H1 (cell line): Measurements from ENCODE around the gene KCNS3. TPM values are rescaled to one million over a fixed set of nuclear protein-coding genes. Genes with fewer than 3 reads are reported as not detected.

Source experiments
- CTCF ChIA-PET: fragments of 300-600 bp; sonication (Branson Sonifier 250); formaldehyde crosslinking; loops from one replicate; lab custom pipeline; 2021; ENCODE audit not compliant: partially characterized antibody; lab: Charles Lee
- POLR2A ChIA-PET: fragments of 300-600 bp; sonication (Branson Sonifier 250); formaldehyde crosslinking; loops from one replicate; lab custom pipeline; 2021; ENCODE audit warnings: inconsistent platforms; ENCODE audit not compliant: partially characterized antibody; lab: Charles Lee
- DNase-seq, 2 experiments: peaks; one replicate each; pipeline versions ENCODE4 v3.0.0 to v3.0.0-alpha.2; 2010 to 2022; ENCODE audit warnings: low spot score in 2 of 2, low read depth in 1 of 2, mixed read lengths in 1 of 2
- FAIRE-seq: peaks from 2 replicates; lab custom pipeline; 2011; peaks lifted over from hg19 to GRCh38; lab: Jason Lieb, UNC
- H2AFZ ChIP-seq: 2 replicates; pipeline ENCODE4 v1.8.1; 2012; ENCODE audit warnings: low read length, inconsistent platforms
- H2AK5ac ChIP-seq: 2 replicates; pipeline ENCODE4 v1.6.1; 2013; ENCODE audit warnings: low read depth, low read length
- H2BK120ac ChIP-seq: replicated peaks from 2 replicates; pipeline ENCODE3; 2013; ENCODE audit warnings: low read depth, low read length, inconsistent platforms
- H2BK12ac ChIP-seq: 2 replicates; pipeline ENCODE4 v1.6.1; 2013; ENCODE audit warnings: low read depth, low read length
- H2BK15ac ChIP-seq: 2 replicates; pipeline ENCODE4 v1.6.1; 2013; ENCODE audit warnings: low read length
- H2BK20ac ChIP-seq: 2 replicates; pipeline ENCODE4 v1.6.1; 2013; ENCODE audit warnings: low read length
- H2BK5ac ChIP-seq: 2 replicates; pipeline ENCODE4 v1.6.1; 2013; ENCODE audit warnings: low read depth, low read length
- H3K14ac ChIP-seq: 2 replicates; pipeline ENCODE4 v1.6.1; 2013; ENCODE audit warnings: inconsistent platforms; ENCODE audit not compliant: insufficient read length
- H3K18ac ChIP-seq: 2 replicates; pipeline ENCODE4 v1.6.1; 2013; ENCODE audit warnings: low read length; ENCODE audit errors: extremely low read depth
- H3K23ac ChIP-seq: 2 replicates; pipeline ENCODE4 v1.6.1; 2013; ENCODE audit warnings: inconsistent platforms; ENCODE audit not compliant: insufficient read length
- H3K23me2 ChIP-seq: 2 replicates; pipeline ENCODE4 v1.6.1; 2013; ENCODE audit warnings: low read depth, low read length
- H3K27ac ChIP-seq: 2 replicates; pipeline ENCODE4 v1.6.1; 2011; ENCODE audit warnings: low read depth, low read length, inconsistent platforms
- H3K27me3 ChIP-seq, 4 experiments: replicated peaks in 1 of 4; 1 replicate in 1 of 4; 2 replicates in 3 of 4; pipeline versions ENCODE4 v1.6.1 to v1.8.1; 2011 to 2013; ENCODE audit warnings: low read length in 3 of 4, mild to moderate bottlenecking in 3 of 4, inconsistent platforms in 2 of 4, mixed read lengths in 2 of 4, moderate library complexity in 1 of 4; ENCODE audit not compliant: control insufficient read depth in 3 of 4, insufficient read depth in 3 of 4; ENCODE audit errors: extremely low read depth in 1 of 4
- H3K36me3 ChIP-seq, 4 experiments: 2 replicates each; pipeline versions ENCODE4 v1.6.1 to v1.8.1; 2011 to 2013; ENCODE audit warnings: mild to moderate bottlenecking in 4 of 4, low read length in 3 of 4, moderate library complexity in 2 of 4, control low read depth in 1 of 4, inconsistent platforms in 1 of 4; ENCODE audit not compliant: insufficient read depth in 4 of 4, control insufficient read depth in 2 of 4
- H3K4ac ChIP-seq: replicated peaks from 2 replicates; pipeline ENCODE3; 2013; ENCODE audit warnings: low read length, low read depth, mixed read lengths, inconsistent platforms; ENCODE audit not compliant: insufficient read length
- H3K4me1 ChIP-seq, 4 experiments: replicated peaks in 1 of 4; 1 replicate in 1 of 4; 2 replicates in 3 of 4; pipeline versions ENCODE4 v1.6.1 to v1.8.1; 2011 to 2013; ENCODE audit warnings: low read length in 3 of 4, inconsistent platforms in 2 of 4, mixed read lengths in 1 of 4; ENCODE audit not compliant: insufficient read depth in 4 of 4, control insufficient read depth in 3 of 4
- H3K4me2 ChIP-seq, 2 experiments: 2 replicates each; pipeline versions ENCODE4 v1.6.1 to v1.8.1; 2011 to 2013; ENCODE audit warnings: low read depth in 2 of 2, low read length in 2 of 2, control low read depth in 1 of 2, inconsistent platforms in 1 of 2, mild to moderate bottlenecking in 1 of 2; ENCODE audit not compliant: insufficient read depth in 1 of 2
- H3K4me3 ChIP-seq, 4 experiments: fragments of 200-600, 300-600 bp in 1 of 4; sonication (generic), shearing (Covaris generic), sonication (Bioruptor Twin) in 1 of 4; 2 replicates each; pipeline versions ENCODE4 v1.5.1 to v1.8.1; 2011 to 2016; ENCODE audit warnings: low read length in 4 of 4, low read depth in 3 of 4, control low read depth in 2 of 4, inconsistent platforms in 2 of 4, mild to moderate bottlenecking in 2 of 4, mixed read lengths in 1 of 4, moderate library complexity in 1 of 4; ENCODE audit not compliant: insufficient read depth in 2 of 4; ENCODE audit errors: extremely low read depth in 1 of 4
- H3K56ac ChIP-seq: replicated peaks from 2 replicates; pipeline ENCODE3; 2013; ENCODE audit warnings: low read depth, mild to moderate bottlenecking, mixed read lengths, low read length, inconsistent platforms; ENCODE audit not compliant: insufficient read length
- H3K79me1 ChIP-seq: 2 replicates; pipeline ENCODE4 v1.6.1; 2013; ENCODE audit warnings: low read depth, low read length, control low read depth
- H3K79me2 ChIP-seq, 2 experiments: 2 replicates each; pipeline versions ENCODE4 v1.6.1 to v1.8.1; 2012 to 2013; ENCODE audit warnings: low read length in 2 of 2, mild to moderate bottlenecking in 2 of 2, inconsistent platforms in 1 of 2; ENCODE audit not compliant: insufficient read depth in 2 of 2, control insufficient read depth in 1 of 2
- H3K9ac ChIP-seq, 4 experiments: replicated peaks in 1 of 4; 1 replicate in 1 of 4; 2 replicates in 3 of 4; pipeline versions ENCODE4 v1.6.1 to v1.8.1; 2011 to 2013; ENCODE audit warnings: low read depth in 3 of 4, low read length in 3 of 4, control low read depth in 2 of 4, mild to moderate bottlenecking in 2 of 4, moderate library complexity in 2 of 4, inconsistent platforms in 1 of 4; ENCODE audit errors: extremely low read depth in 1 of 4
- H3K9me3 ChIP-seq, 2 experiments: 2 replicates each; pipeline versions ENCODE4 v1.6.1 to v1.8.1; 2012 to 2013; ENCODE audit warnings: mild to moderate bottlenecking in 2 of 2, moderate library complexity in 2 of 2, control low read depth in 1 of 2, inconsistent platforms in 1 of 2, low read depth in 1 of 2, low read length in 1 of 2, mixed read lengths in 1 of 2; ENCODE audit not compliant: insufficient read depth in 2 of 2
- H4K20me1 ChIP-seq, 2 experiments: replicated peaks in 1 of 2; 2 replicates each; pipeline versions ENCODE3 to v1.8.1; 2011 to 2013; ENCODE audit warnings: inconsistent platforms in 2 of 2, low read length in 2 of 2, mild to moderate bottlenecking in 1 of 2; ENCODE audit not compliant: insufficient read depth in 2 of 2, control insufficient read depth in 1 of 2
- H4K5ac ChIP-seq: 2 replicates; pipeline ENCODE4 v1.6.1; 2013; ENCODE audit warnings: low read length, low read depth, mixed read lengths, inconsistent platforms; ENCODE audit not compliant: insufficient read length
- H4K8ac ChIP-seq: 2 replicates; pipeline ENCODE4 v1.8.0; 2013; ENCODE audit warnings: mild to moderate bottlenecking, moderate library complexity, low read length, inconsistent platforms; ENCODE audit not compliant: insufficient read depth; ENCODE audit errors: extremely low read depth
- H4K91ac ChIP-seq: replicated peaks from 2 replicates; pipeline ENCODE3; 2013; ENCODE audit warnings: low read length, mixed read lengths, inconsistent platforms; ENCODE audit not compliant: insufficient read length
- GABPA ChIP-seq: IDR thresholded peaks from 2 replicates; pipeline ENCODE4 v1.6.1; 2011; ENCODE audit warnings: mild to moderate bottlenecking, low read length, moderate library complexity, borderline replicate concordance; ENCODE audit not compliant: insufficient read depth
- GTF2F1 ChIP-seq: IDR thresholded peaks from 2 replicates; pipeline ENCODE4 v1.6.1; 2012; ENCODE audit warnings: low read depth, low read length, improper control_type of control experiment, borderline replicate concordance
- HDAC6 ChIP-seq: IDR thresholded peaks from one replicate; pipeline ENCODE4 v1.7.1; 2012; ENCODE audit warnings: low read depth, mild to moderate bottlenecking, inconsistent platforms, low read length, moderate library complexity
- KDM1A ChIP-seq: fragments of 200-600, 300-600 bp; sonication (generic); IDR thresholded peaks from 2 replicates; pipeline ENCODE4 v1.7.1; 2016; ENCODE audit warnings: mild to moderate bottlenecking, low read length, borderline replicate concordance
- NANOG ChIP-seq: IDR thresholded peaks from 2 replicates; pipeline ENCODE4 v1.6.1; 2011; ENCODE audit warnings: low read length, low read depth, mild to moderate bottlenecking, inconsistent platforms; ENCODE audit not compliant: insufficient read depth, poor library complexity, severe bottlenecking
- PHF8 ChIP-seq: fragments of 200-600 bp; sonication (generic); conservative IDR thresholded peaks from 2 replicates; pipeline ENCODE4 v1.7.1; 2012; ENCODE audit warnings: low read depth, mild to moderate bottlenecking, inconsistent platforms, low read length, moderate library complexity
- POLR2A ChIP-seq, 2 experiments: IDR thresholded peaks; 1 replicate in 1 of 2; 2 replicates in 1 of 2; pipeline ENCODE4 v1.6.1; 2011; ENCODE audit warnings: low read depth in 2 of 2, low read length in 2 of 2, mild to moderate bottlenecking in 2 of 2; ENCODE audit errors: control extremely low read depth in 1 of 2
- POU5F1 ChIP-seq: IDR thresholded peaks from 2 replicates; pipeline ENCODE4 v1.6.1; 2011; ENCODE audit warnings: low read depth, mild to moderate bottlenecking, low read length, moderate library complexity
- RAD21 ChIP-seq, 2 experiments: IDR thresholded peaks in 1 of 2; conservative IDR thresholded peaks in 1 of 2; 2 replicates each; pipeline ENCODE4 v1.6.1; 2011; ENCODE audit warnings: low read depth in 2 of 2, low read length in 2 of 2, improper control_type of control experiment in 1 of 2, inconsistent platforms in 1 of 2, mild to moderate bottlenecking in 1 of 2, moderate library complexity in 1 of 2
- SAP30 ChIP-seq: fragments of 300-600 bp; sonication (generic); IDR thresholded peaks from 2 replicates; pipeline ENCODE4 v1.7.1; 2012; ENCODE audit warnings: low read length, moderate library complexity, mild to moderate bottlenecking, inconsistent platforms; ENCODE audit not compliant: insufficient read depth, insufficient replicate concordance
- SIRT6 ChIP-seq: IDR thresholded peaks from one replicate; pipeline ENCODE4 v1.7.1; 2012; ENCODE audit warnings: low read length, inconsistent platforms
- SP2 ChIP-seq: IDR thresholded peaks from 2 replicates; pipeline ENCODE4 v1.6.1; 2012; ENCODE audit warnings: mild to moderate bottlenecking, low read length, inconsistent platforms
- WGBS, 2 experiments: shearing (Covaris generic) in 1 of 2; methylation state at CpG; one replicate each; pipeline versions ENCODE4 v1.1.6 to v1.1.7; 2013 to 2015; ENCODE audit warnings: low lambda C conversion rate in 2 of 2, mixed read lengths in 2 of 2, inconsistent platforms in 1 of 2, low coverage in 1 of 2, missing lambda C conversion rate in 1 of 2; ENCODE audit not compliant: insufficient replicate concordance in 2 of 2, insufficient coverage in 1 of 2, insufficient read length in 1 of 2; ENCODE audit errors: extremely low coverage in 1 of 2, missing lambda C conversion rate in 1 of 2; 5-methylcytosine and 5-hydroxymethylcytosine counted together
- polyA plus RNA-seq, 7 experiments: library from polyadenylated mRNA; depleted of rRNA in 3 of 7; stranded (reverse) in 5 of 7; unstranded in 2 of 7; fragments of >200 nt in 5 of 7; fragments of 200-250 nt in 2 of 7; gene quantifications; 1 replicate in 5 of 7; 2 replicates in 1 of 7; 4 replicates in 1 of 7; pipeline versions ENCODE4 v1.2.1 to v1.2.3, GENCODE V29; 2011 to 2013; ENCODE audit warnings: missing spikeins in 2 of 7, mixed read lengths in 2 of 7
- total RNA-seq: library from RNA; stranded (reverse); fragmentation: NEBNext Ultra II Directional; extraction: Animal tissue kit (Norgen Biotek cat#: 25700); gene quantifications from 2 replicates; pipeline ENCODE4 v1.2.1, GENCODE V29; 2021
- TF ChIP-seq, protein P1 (sequence below): IDR thresholded peaks from 2 replicates; pipeline ENCODE4 v1.6.1; 2012; ENCODE audit warnings: low read length, inconsistent platforms

Gene KCNS3
- total and polyA plus RNA-seq, 2 of the 8 experiments (the other 6 are each of a cell fraction or from before 2014, with no cell fraction given) = 22.7 to 23.0 TPM

GRCh38 chr2:17867133-17867532, 11.3 kb upstream of the KCNS3 start:
- Histone ChIP-seq H2AFZ (no peak overlapping the region), H3K27me3 (no peaks in the 10 kb centered on the region), H3K4me2 (no peak overlapping the region), H3K18ac (no peak overlapping the region), H3K9ac (no peak overlapping the region), H3K79me1 (no peaks in the 10 kb centered on the region), H3K4me3 (no peak overlapping the region), H2BK120ac (no peak overlapping the region), H4K20me1 (no peaks in the 10 kb centered on the region), H3K4ac (no peak overlapping the region), H3K56ac (no peak overlapping the region), H2AK5ac (no peak overlapping the region), H3K23me2 (no peaks in the 10 kb centered on the region), H3K9me3 (no peaks in the 10 kb centered on the region), H3K4me1 (no peaks in the 10 kb centered on the region), H3K36me3 (no peaks in the 10 kb centered on the region), H2BK12ac (no peak overlapping the region), H3K23ac (no peak overlapping the region), H3K27ac (no peak overlapping the region), H2BK5ac (no peak overlapping the region), H4K8ac (no peak overlapping the region), H4K91ac (no peak overlapping the region), H3K79me2 (no peaks in the 10 kb centered on the region), H3K14ac (no peak overlapping the region), H2BK15ac (no peak overlapping the region), H2BK20ac (no peak overlapping the region), H4K5ac (no peak overlapping the region)
- ChIA-PET POLR2A (no interaction called here), CTCF (interaction anchor here (1.2 to 1.7 kb wide), 5 partner anchors 8 to 53 kb away, joined by 3 to 8 read pairs (median 5); no protein-coding TSS in a partner anchor)
- 55% methylated on average over 2 of the region's 2 CpGs; no CpG with 5 or more reads in 1 of the 2 experiments for WGBS, 2 experiments
- no peak for FAIRE-seq
- no peak for DNase-seq
- no peak for TF ChIP-seq SP2
- TF ChIP-seq SAP30 = no peak
- TF ChIP-seq HDAC6 = no peak
- TF ChIP-seq, protein P1, sequence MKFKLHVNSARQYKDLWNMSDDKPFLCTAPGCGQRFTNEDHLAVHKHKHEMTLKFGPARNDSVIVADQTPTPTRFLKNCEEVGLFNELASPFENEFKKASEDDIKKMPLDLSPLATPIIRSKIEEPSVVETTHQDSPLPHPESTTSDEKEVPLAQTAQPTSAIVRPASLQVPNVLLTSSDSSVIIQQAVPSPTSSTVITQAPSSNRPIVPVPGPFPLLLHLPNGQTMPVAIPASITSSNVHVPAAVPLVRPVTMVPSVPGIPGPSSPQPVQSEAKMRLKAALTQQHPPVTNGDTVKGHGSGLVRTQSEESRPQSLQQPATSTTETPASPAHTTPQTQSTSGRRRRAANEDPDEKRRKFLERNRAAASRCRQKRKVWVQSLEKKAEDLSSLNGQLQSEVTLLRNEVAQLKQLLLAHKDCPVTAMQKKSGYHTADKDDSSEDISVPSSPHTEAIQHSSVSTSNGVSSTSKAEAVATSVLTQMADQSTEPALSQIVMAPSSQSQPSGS = no peak
- TF ChIP-seq POLR2A (IDR thresholded peaks at IDR 0.05; ENCODE audit: control extremely low read depth in 1 of 2, low read depth in 2 of 2, low read length in 2 of 2) = no peak
- TF ChIP-seq NANOG = no peak
- TF ChIP-seq SIRT6 = no peak
- no peak for TF ChIP-seq GABPA
- no peak for TF ChIP-seq PHF8
- TF ChIP-seq RAD21 (IDR thresholded peaks at IDR 0.05 in 1 of 2, conservative IDR thresholded peaks at IDR 0.05 in 1 of 2; ENCODE audit: low read depth in 2 of 2, low read length in 2 of 2) = no peak
- no peak for TF ChIP-seq KDM1A
- TF ChIP-seq GTF2F1 = no peak
- no peak for TF ChIP-seq POU5F1
